GM21825 (cell line): ENCODE measurements around the gene ING3.
"Not testable (repeated sequence)": the region's sequence is repeated elsewhere in the genome, so short reads cannot be mapped to it uniquely, and the experiment has no call there.

ENCODE experiments used
- ATAC-seq: cut with Tn5 transposase; IDR thresholded peaks from one replicate; pipeline ENCODE4 v1.9.1; 2021; ENCODE audit warnings: mild to moderate bottlenecking, moderate library complexity; ENCODE audit not compliant: unreplicated experiment

ING3 gene

DNA sequence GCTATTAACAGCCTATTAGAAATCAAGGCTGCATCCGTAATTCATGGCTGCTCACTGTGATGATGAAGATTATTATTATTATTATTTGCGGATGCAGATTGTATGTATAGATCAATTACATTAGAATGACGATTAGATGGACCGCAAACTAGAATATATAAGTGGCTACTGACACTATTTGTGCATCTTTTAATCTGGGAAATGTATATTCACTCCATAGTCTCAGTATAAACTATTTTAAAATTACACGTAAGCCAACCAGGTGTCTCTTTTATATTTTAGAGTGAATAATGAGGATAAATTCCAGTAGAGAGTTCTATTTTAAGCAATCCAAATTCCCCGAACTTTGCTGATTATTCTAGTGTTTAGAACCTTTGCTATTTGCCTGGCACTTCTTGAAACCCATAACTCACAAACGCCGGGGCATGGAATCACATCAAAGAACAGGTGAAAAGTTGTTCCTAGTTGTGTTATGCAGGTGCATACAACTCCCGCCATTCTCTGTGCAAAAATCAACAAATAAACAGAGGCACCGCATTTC lies 509 bp upstream of the ING3 start:
- no peak for ATAC-seq

DNA sequence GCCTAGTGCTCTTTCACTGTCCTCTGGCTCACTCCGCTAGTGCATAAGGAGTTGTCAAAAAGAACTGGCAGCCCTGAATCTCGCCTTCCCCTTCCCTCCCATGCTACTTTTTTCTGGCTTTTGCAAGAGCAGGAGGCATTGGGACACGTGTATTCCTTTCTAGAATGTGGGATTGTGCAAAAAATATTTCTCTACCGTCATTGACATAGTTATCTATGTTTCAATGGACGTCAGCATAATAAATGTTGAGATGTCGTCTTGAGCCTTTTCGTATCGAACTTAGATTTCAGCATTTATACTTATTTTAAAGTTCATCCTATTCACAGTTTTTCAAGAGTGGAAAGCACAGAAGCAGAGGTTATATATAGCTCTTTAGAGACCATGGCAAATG lies 727 bp downstream of the ING3 start:
- ATAC-seq: no peak

DNA sequence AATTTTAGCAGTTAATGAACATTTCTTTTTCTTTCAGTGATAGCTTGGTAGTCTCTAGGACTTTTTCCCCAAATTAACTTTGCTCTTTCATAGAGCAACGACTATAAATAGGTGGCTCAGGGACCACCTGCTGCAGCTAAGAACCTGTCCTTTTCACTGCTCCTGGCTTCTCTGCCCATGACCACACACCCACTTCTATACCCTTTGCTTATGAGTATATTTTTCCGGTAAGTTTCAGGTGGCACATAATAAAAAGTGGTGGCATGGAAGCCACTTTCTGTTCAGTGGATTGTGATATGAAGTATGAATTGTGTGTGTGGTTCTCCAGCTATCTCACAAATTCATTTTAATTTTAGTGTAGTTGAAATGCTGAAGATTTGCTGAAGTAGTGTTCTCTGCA lies 1.2 kb downstream of the ING3 start:
- no peak for ATAC-seq

DNA sequence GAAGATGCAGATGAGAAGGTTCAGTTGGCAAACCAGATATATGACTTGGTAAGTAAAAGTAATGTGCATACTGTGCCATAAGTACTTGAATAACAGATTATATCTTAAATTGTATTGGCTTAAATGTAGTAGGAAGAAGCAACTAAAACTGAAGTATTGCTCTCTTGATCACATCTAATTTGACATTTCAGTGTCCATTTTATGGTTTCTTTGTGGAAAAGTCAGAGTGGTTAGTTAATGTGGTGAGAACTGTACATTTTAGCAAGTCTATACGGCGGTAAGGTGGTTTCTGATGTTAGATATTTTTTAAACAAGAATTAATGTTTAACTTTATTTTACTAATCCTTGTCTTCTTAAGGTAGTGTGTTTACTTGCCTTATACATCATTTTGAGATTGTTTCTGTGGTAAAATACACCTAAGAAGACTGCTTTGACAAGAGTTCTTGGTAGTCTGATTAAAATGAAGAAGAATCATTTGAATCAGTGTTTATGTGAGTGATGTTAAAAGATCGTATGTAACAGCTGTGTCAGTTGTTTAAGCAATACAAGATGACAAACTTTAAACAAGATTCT lies 5.1 kb downstream of the ING3 start:
- ATAC-seq: peak; percentile 29

DNA sequence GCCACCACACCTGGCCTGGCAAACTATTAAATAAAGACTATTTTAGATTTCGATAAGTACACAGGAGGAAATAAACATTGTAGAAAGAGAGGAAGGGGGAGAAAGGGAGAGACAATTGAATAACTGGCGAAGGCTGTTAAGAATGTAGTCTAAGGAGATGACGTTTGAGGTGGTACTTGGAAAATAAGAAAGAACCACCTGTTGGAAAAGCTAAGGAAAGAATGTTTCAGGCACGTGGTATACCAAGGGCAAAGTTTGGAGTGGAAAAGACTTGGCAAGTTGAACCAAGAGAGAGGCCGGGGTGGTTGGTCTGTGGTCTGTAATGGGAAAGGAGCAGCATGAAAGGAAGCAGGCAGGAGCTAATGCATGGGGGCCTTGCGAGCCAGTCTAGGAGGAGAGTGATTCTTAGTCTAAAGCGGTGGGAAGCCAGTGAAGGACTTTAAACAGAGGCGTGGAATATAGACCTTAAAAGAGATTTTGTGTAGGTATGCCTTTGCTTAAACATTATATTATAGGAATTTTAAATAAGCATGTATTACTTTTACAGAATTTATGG lies 9.4 kb downstream of the ING3 start:
- ATAC-seq: no peak

DNA sequence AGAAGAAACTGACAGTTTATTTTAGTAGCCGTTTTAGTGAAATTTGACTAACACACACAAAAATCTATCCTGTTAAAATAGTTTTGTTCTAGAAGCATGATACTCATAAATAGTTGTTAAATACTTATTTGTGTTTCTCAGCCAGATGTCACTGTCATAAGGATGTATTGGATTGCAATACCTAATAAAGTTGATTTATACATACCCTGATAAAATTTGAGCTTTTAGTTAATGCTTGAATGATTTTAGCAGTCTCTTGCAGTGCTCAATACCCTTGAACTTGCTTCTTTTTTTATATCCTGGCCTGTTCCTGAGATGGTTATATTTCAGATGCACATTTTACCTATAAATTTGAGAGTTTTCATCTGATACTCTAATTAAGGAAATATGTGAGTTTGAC lies 10.1 kb downstream of the ING3 start:
- ATAC-seq: no peak

DNA sequence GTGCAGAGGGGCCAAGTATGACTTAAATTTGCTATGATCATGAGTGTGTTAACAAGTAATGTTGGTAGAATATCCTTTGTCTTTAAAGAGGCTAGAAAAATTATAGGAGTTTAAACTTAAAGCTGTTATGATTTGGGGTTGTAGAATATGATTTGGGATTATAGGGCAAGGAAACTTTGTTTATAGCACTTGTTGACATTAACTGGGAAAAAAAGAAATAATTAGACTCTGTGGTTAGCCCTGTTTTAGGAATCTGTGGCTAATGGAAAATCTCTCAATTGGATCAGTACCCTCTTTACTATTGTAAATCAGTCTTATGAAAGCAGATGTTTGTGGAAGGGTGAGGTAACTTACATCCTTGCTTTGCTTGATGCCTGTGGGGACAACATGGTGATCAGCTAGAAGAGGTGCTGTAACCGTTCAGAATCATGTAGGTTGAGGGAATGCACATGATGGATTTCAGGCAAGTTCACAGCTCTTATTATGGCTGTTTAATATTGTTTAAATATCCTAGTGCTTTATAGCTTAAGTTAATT lies 11.1 kb downstream of the ING3 start:
- ATAC-seq: no peak

DNA sequence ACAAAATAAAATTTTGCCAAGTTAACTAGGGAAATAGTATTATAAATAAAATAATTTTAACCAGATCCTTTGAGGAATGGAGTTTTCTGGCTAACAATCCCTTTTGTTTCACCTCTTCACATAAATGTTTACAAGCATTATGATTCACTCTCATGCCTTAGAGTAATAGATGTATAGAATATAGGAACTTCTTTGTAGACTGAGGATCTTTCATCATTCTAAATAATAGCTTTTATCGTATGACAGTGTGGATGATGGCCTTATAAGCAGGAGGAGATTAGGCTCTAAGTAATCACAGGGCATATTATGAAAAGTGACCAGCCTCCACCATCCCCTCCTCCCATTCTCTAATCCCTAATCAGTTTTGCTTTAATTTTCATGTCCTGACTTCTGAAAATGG lies 13.5 kb downstream of the ING3 start:
- ATAC-seq: no peak

DNA sequence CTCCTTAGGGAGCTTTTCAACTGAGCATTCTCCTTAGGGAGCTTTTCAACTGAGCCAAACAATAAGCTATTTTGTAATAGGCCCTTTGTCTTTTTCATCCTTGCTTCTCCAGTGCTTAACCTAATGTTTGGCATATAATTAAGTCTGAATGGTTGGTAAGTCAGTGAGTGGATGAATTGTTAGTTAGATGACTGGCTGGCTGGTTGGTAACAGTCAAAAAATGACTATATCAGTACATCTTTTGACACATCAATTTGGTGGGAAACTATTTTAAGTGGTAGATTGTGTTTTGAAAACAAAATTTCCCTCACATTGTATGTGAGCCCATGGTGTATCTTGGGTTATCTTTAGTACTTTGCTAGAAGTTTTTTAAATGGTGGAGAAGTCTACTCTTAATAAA lies 16.4 kb downstream of the ING3 start:
- no peak for ATAC-seq

DNA sequence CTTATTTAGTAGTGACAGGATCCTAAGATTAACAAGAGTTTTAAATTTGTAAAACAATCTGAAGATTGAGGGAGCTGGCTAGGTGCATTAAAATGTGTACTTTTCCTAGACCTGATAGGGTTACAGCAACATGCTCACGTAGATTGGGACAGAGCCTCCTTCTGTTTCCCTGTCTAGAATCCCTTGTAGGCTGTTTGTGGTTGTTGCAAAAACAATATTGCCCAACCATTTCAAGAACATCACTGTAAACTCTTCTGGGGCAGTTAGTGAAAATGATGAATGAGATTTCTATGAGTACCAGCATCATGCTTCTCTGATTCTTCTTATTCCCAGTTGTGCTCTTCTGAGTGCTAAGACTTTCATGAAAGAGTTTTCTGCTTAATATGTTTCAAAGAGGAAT lies 23.3 kb downstream of the ING3 start:
- no peak for ATAC-seq

DNA sequence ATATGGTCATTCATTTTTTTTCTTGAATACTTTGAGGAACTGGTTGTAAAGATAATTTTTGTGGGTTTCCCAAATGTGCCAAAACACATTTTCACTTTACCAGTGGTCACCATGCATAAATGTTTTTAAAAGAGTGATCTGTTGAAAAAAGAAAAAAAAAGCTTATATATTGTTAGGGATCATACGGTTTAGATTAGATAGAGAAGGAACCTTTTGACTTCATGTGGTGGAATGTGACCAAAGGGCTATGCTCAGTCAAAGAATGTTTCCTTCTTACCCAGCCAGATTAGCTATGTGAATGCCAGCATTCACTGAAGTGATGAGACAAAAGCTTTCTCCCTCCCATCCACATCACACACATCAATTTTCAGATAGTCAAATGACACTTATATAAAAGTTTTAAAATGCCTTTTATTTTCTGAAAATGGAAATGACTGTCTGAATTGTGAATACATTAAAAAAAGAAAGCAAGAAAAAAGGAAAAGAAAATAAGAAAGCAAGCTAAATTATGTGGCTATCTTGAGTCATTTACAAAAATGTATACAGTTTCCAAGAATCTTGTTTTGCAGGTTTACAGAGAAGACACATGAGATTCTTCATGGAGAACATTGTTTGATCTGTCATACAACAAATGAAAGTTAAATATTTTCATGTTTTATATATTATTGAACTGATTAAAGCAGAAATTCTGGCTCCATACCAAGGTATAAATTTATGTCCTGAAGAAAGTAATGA lies 29.4 kb downstream of the ING3 start:
- no peak for ATAC-seq

DNA sequence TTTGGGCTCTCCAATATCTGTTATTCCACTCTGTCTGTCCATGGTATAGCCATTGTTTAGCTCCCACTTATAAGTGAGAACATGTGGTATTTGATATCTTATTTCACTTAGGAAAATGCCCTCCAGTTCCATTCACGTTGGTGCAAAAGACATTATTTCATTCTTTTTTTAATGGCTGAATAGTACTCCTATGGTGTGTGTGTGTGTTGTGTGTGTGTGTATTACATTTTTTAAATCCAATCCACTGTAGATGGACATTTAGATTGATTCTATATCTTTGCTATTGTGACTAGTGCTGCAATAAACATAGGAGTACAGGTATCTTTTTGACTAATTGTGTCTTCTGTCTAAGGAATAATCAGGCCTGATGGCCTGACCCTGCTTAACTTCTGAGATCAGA lies 30.5 kb downstream of the ING3 start:
- ATAC-seq: no peak

DNA sequence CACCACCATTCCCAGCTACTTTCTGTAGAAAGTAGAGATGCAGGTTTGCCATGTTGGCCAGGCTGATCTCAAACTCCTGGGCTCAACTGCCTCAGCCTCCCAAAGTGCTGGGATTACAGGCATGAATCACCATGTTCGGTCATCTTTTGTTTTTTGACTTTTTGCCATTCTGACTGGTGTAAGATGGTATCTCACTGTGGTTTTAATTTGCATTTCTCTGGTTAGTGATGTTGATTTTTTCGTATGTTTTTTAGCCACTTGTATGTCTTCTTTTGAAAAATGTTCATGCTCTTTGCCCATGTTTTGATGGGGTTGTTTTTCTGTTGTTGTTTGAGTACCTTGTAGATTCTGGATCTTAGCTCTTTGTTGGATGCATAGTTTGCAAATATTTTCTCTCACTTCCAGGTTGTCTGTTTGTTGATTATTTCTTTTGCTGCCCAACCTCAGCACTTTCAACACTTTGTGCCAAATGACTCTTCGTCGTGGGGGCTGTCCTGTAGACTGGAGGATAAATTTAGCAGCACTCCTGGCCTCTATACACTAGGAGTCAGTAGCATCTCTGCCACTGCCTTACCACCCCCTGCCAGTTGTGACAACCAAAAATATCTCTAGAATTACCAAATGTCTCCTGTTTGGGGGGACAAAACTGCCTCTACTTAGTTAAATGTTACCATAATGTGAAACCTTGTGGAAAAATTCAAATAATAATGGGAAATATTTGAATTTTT lies 31.5 kb downstream of the ING3 start:
- no peak for ATAC-seq

DNA sequence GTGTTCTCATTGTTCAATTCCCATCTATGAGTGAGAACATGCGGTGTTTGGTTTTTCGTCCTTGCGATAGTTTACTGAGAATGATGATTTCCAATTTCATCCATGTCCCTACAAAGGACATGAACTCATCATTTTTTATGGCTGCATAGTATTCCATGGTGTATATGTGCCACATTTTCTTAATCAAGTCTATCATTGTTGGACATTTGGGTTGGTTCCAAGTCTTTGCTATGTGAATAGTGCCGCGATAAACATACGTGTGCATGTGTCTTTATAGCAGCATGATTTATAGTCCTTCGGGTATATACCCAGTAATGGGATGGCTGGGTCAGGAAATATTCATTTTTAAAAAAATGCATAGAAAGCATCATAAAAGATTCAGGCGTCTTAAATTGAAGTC lies 33.0 kb downstream of the ING3 start:
- not testable (repeated sequence) for ATAC-seq

DNA sequence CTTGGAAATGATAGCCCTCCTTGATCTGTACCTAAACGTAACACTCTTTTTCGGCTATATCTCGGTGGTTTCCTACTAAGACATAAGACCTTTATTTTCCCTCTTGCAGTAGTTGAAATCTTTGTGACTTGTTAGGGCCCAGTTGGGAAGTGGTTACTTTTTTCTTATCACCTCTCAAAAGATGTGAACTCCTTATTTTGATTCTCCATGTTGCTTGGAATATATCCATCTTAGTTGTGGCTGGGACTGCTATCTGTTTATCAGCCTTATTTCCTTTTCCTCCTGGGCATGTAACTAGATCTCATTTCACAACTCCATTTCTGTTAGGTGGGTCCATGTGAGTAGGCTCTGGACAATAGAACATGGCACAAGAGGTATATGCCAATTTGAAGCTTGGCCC lies 33.8 kb downstream of the ING3 start:
- no peak for ATAC-seq

DNA sequence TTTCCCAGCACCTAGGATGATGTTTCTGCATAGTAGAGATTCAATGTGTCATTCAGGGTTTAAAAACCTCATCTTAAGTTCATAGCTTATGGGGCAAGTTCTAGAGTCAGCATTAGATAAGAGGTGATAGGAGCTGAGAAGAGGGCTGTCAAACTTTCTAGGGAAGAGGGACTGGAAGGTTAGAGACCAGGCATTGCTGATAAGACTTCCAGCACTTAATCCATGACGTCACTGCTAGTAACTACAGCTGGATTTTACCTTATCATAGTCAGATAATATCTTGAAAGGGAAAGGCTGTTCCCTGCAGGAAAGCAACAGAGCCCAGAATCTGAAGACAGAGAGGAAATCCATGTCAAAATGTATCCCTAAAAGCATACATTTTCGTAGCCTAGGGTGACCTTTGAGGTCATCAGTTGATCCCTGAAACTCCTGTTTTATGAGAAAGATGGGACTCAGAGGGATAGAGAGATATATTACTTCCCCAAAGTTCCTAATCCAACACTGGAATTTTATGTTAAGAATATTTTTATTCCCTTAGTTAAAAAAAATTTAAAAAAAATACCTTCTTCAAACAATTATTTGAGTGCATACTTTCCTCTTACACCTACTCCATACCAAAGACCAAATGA lies 34.7 kb downstream of the ING3 start:
- no peak for ATAC-seq

DNA sequence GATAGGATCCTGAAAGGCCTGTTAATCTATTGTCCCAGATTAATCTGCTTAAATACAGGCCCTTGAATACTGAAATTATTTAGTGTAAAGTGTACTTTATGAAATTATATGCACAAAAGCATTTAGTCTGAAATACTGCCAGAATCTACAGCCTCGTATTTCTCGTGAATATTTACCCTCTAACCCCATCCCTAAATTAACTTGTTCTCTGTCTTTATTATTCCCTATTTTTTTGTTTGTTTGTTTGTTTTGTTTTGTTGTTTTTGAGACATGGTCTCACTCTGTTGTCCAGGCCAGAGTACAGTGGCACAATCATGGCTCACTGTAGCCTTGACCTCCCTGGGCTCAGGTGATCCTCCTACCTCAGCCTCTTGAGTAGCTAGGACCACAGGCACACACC lies 35.3 kb downstream of the ING3 start:
- no peak for ATAC-seq

DNA sequence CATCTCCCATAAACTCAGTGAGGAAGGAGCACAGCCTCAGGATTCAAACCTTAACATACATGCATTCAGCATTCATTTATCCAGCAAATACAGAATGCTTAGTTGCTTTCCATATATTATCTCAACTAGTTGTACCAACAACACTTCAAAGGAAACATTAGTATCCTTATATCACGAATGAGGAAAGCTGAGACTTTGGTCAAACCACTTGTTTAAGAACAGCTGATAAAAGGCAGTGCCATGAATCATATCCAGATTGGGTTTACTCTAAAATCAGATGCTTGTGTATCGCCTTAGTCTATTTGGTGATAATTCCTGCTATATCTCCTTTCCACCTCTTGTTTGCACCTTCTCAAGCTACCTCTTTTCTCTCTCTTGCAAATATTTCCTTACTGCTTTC lies 36.1 kb downstream of the ING3 start:
- ATAC-seq: no peak

DNA sequence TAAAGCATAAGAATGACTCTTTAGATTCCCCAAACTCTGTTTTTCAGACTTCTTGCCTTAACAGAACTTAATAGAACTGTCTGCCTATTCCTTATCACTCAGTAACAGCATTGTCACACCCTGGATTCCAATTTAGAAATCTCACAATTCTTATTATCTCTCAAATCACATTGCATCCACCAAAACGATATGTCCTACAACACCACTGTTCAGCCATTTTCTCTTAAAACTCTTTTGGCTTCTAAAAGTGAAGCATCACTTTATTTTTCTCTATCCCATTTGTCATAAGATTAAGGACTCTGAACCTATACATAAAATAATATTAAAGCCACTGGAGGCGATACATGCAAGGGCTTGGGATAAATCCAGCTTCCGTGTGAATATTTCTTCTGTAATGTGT lies 36.7 kb downstream of the ING3 start:
- no peak for ATAC-seq

DNA sequence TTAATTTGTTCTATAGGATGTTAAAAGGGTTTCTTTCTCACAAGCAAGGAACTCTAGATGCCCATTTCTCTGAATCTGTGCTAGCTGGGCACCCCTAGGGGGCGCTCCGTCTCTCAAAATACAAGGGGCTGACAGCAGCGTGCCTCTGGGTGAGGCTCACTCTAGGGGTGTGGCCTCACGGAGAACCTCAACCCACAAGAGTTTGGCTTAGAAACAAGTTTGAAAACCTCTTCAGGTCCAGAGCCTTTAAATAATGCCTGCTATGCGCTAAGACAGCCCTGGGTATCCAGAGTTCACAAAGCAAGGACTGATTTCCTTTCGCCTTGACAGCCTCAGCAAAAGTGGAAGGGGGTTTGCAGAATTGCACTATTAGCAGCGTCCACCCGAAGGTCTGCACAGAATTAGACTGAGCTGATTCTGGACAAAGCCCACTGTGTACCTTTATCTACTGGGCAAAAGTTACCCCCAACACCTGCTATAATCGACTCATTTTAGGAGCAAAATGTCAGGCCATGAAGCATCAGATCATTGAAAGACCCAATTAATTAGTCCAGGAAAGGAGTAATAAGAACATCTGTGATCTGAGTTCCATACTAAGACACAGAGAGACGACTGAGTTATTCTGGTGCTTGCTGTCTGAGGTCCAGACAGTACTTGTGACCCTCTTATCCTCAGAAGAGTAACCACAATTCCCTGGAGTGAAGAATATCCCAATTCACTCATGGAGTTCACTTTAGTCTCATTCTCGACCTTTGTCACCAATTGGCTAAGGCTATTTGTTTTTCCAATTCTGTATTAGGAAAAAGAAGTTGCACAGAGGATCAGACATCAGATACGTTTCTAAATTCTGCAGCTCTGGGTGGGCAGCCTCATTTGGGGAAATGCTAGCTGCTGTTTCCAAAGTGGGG lies 37.4 kb downstream of the ING3 start:
- ATAC-seq: peak; percentile 93
